Spinal cord (tissue), 10 donors: Measurements from ENCODE around the gene CPLANE1. TPM values are rescaled to one million over a fixed set of nuclear protein-coding genes. Genes with fewer than 3 reads are reported as not detected.

Experiments used
- DNase-seq, 6 donors: peaks; one replicate each; pipeline versions ENCODE4 v3.0.0 to v3.0.0-alpha.2; 2013 to 2015; ENCODE audit warnings: low spot score in 6 of 6, low read depth in 4 of 6
- H3K27ac ChIP-seq: one replicate; pipeline ENCODE4 v1.5.1; 2013; ENCODE audit warnings: low read depth, low read length, control low read depth
- H3K27me3 ChIP-seq: one replicate; pipeline ENCODE4 v1.6.1; 2013; ENCODE audit warnings: low read length; ENCODE audit not compliant: control insufficient read depth, insufficient read depth
- H3K36me3 ChIP-seq: one replicate; pipeline ENCODE4 v1.6.1; 2013; ENCODE audit warnings: low read length; ENCODE audit not compliant: control insufficient read depth, insufficient read depth
- H3K4me1 ChIP-seq: one replicate; pipeline ENCODE4 v1.6.1; 2013; ENCODE audit warnings: low read length; ENCODE audit not compliant: control insufficient read depth, insufficient read depth
- H3K4me3 ChIP-seq: one replicate; pipeline ENCODE4 v1.5.1; 2013; ENCODE audit warnings: low read depth, low read length, control low read depth
- H3K9me3 ChIP-seq: one replicate; pipeline ENCODE4 v1.6.1; 2013; ENCODE audit warnings: low read length; ENCODE audit not compliant: control insufficient read depth, insufficient read depth
- WGBS: methylation state at CpG from one replicate; pipeline ENCODE4 v1.1.5; 2013; ENCODE audit warnings: missing lambda C conversion rate; ENCODE audit not compliant: insufficient coverage; 5-methylcytosine and 5-hydroxymethylcytosine counted together
- polyA plus RNA-seq, 2 donors: library from polyadenylated mRNA; unstranded; fragments of 120-200 nt; gene quantifications; one replicate each; pipeline ENCODE4 v1.2.1, GENCODE V29; 2013; ENCODE audit not compliant: insufficient read length in 2 of 2
- small RNA-seq: library from RNA; depleted of rRNA; stranded (forward); fragments of <200 nt; gene quantifications from one replicate; pipeline ENCODE3, GENCODE V24; 2014; ENCODE audit warnings: low replicate concordance
- total RNA-seq, 2 donors: library from RNA; depleted of rRNA in 1 of 2; stranded (reverse); fragments of 120-200 nt in 1 of 2; fragments of >200 nt in 1 of 2; gene quantifications; one replicate each; pipeline versions ENCODE4 v1.2.3 to v1.2.4, GENCODE V29; 2013 to 2014
- donor health status: healthy.

Gene CPLANE1
- total and polyA plus RNA-seq, 4 donors = 35.4 to 72.8 (median 48.6) TPM

DNA sequence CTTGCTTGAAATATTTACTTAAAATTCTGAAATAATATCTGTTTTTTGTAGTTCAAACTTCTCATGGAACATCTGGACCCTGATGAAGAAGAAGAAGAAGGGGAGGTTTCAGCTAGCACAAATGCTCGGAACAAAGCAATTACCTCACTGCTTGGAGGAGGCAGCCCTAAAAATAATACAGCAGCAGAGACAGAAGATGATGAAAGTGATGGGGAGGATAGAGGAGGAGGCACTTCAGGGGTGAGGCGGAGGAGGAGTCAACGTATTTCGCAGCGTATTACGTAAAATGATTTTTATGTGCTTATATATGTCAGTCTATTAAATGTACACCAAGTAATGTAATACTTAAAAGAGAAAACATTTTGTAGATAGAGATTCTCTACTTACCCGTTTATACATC, 185.4 kb downstream of the CPLANE1 start:
- WGBS = 100% methylated on average over 1 of the region's 7 CpGs
- DNase-seq = no peak
- H3K4me1 ChIP-seq = no peaks in the 10 kb centered on the region
- no peaks in the 10 kb centered on the region for H3K27me3 ChIP-seq
- H3K4me3 ChIP-seq = no peak overlapping the region
- H3K27ac ChIP-seq = no peak overlapping the region
- no peaks in the 10 kb centered on the region for H3K9me3 ChIP-seq
- peaks cover 32% of the 10 kb centered on the region for H3K36me3 ChIP-seq

DNA sequence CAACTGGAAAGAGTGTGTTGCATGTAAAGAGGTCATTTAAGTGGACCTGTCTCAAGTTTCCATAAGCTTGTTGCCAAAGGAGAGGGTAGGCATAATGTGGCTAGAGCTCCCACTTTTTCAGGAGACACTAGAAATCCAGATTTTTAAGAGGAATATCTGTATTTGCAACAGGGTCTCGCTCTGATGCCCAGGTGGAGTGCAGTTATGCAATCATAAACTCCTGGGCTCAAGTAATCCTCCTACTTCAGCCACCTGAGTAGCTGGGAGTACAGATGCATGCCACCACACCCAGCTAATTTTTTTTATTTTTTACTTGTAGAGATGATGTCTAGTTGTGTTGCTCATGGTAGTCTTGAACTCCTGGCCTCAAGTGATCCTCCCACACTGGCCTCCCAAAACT, 189.1 kb downstream of the CPLANE1 start:
- no peak for DNase-seq
- no peaks in the 10 kb centered on the region for H3K27me3 ChIP-seq
- H3K4me3 ChIP-seq = no peak overlapping the region
- H3K36me3 ChIP-seq = peaks cover 32% of the 10 kb centered on the region
- 100% methylated on average over 1 of the region's 1 CpG for WGBS
- H3K9me3 ChIP-seq = no peaks in the 10 kb centered on the region
- no peaks in the 10 kb centered on the region for H3K4me1 ChIP-seq
- no peak overlapping the region for H3K27ac ChIP-seq

DNA sequence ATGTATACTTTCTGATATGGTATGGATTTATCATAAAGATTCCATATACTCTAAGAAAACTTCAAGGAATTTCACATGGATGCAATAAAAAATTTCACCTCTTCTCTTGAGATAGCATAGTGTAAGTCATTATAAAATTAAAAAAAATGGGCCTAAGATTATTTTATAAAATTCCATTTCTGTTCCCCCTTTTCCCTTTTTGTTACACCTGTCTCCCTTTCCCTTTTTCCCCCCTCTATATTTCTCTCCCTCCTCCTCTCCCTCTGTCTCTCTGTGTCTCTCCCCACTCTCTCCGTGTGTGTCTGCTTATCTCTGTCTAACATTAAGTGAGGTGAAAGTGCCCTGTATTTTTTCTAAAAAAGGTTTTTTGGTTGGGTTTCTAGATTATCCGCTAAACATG, 192.4 kb downstream of the CPLANE1 start:
- no peak for DNase-seq
- Histone ChIP-seq H3K36me3 (peaks cover 16% of the 10 kb centered on the region), H3K27ac (no peak overlapping the region), H3K4me1 (no peaks in the 10 kb centered on the region), H3K9me3 (no peaks in the 10 kb centered on the region), H3K4me3 (no peak overlapping the region), H3K27me3 (no peaks in the 10 kb centered on the region)
- WGBS = no CpG with 5 or more reads among the region's 2 CpGs

Small RNA genes lying within 50 kb of the gene (small RNA-seq; reads per million reads assigned to genes)
- not detected for gene C8orf59P2

Other genes starting within 250 kb of the CPLANE1 start
- 10 to 100 TPM; 36.3 to 53.1 TPM for gene NUP155, start 121.7 kb upstream of the CPLANE1 start, total RNA-seq
- 10 to 100 TPM; 19.7 to 20.0 TPM for gene NUP155, start 121.7 kb upstream of the CPLANE1 start, polyA plus RNA-seq
- gene WDR70, start 129.9 kb upstream of the CPLANE1 start, total RNA-seq = 10 to 100 TPM; 38.5 to 54.8 TPM
- gene WDR70, start 129.9 kb upstream of the CPLANE1 start, polyA plus RNA-seq = 10 to 100 TPM; 34.4 to 39.1 TPM